ENCODE results near the gene NDUFC1.
A peak's percentile ranks its signal among the peaks of the same experiment; 100 is the strongest.
"Not testable (repeated sequence)": the region's sequence is repeated elsewhere in the genome, so short reads cannot be mapped to it uniquely, and the experiment has no call there.

NDUFC1 gene

GRCh38 chr4:139297001-139297410 is 5.3 kb downstream of the NDUFC1 start:
- peak; percentile 63 for DNase-seq (ENCODE audit: low read depth)

- DNase-seq (ENCODE audit: low read depth): no peak
Measured at GRCh38 chr4:139295942-139296299, 6.4 kb downstream of the NDUFC1 start.

- DNase-seq (ENCODE audit: low read depth): peak; percentile 86
Measured at GRCh38 chr4:139295206-139295941, 6.9 kb downstream of the NDUFC1 start.

- DNase-seq (ENCODE audit: low read depth): peak; percentile 13
Measured at GRCh38 chr4:139286186-139286698, 16.0 kb downstream of the NDUFC1 start.

- DNase-seq (ENCODE audit: low read depth): peak; percentile 44
Measured at GRCh38 chr4:139282721-139283075, 19.6 kb downstream of the NDUFC1 start.

GRCh38 chr4:139282065-139282720 is 20.1 kb downstream of the NDUFC1 start:
- peak; percentile 58 for DNase-seq (ENCODE audit: low read depth)

- peak; percentile 42 for DNase-seq (ENCODE audit: low read depth)
Measured at GRCh38 chr4:139279760-139280620, 22.3 kb downstream of the NDUFC1 start, which contains the start of gene MGARP. Gene MGARP, minus strand, starts transcription at chr4:139280225. Its CDS starts 67 bp downstream, at chr4:139280158.

GRCh38 chr4:139278912-139279759 is 23.1 kb downstream of the NDUFC1 start:
- DNase-seq (ENCODE audit: low read depth): peak; percentile 22

GRCh38 chr4:139278485-139278884 is 23.8 kb downstream of the NDUFC1 start:
- DNase-seq (ENCODE audit: low read depth): no peak

GRCh38 chr4:139275281-139275735 is 27.0 kb downstream of the NDUFC1 start:
- no peak for DNase-seq (ENCODE audit: low read depth)

GRCh38 chr4:139274790-139275189 is 27.5 kb downstream of the NDUFC1 start:
- no peak for DNase-seq (ENCODE audit: low read depth)

GRCh38 chr4:139273835-139274234 is 28.4 kb downstream of the NDUFC1 start:
- DNase-seq (ENCODE audit: low read depth): no peak

- no peak for DNase-seq (ENCODE audit: low read depth)
Measured at GRCh38 chr4:139267301-139267700, 35.0 kb downstream of the NDUFC1 start.

GRCh38 chr4:139266583-139267257 is 35.6 kb downstream of the NDUFC1 start:
- peak; percentile 93 for DNase-seq (ENCODE audit: low read depth)

- DNase-seq (ENCODE audit: low read depth): no peak
Measured at GRCh38 chr4:139266208-139266582, 36.1 kb downstream of the NDUFC1 start.

- no peak for DNase-seq (ENCODE audit: low read depth)
Measured at GRCh38 chr4:139265654-139266053, 36.6 kb downstream of the NDUFC1 start.

- peak; percentile 35 for DNase-seq (ENCODE audit: low read depth)
Measured at GRCh38 chr4:139256349-139256748, 45.9 kb downstream of the NDUFC1 start.

- not testable (repeated sequence) for DNase-seq (ENCODE audit: low read depth)
Measured at GRCh38 chr4:139255581-139255980, 46.7 kb downstream of the NDUFC1 start.

GRCh38 chr4:139253713-139254112 is 48.6 kb downstream of the NDUFC1 start:
- no peak for DNase-seq (ENCODE audit: low read depth)

GRCh38 chr4:139253046-139253445 is 49.2 kb downstream of the NDUFC1 start:
- no peak for DNase-seq (ENCODE audit: low read depth)

GRCh38 chr4:139247700-139248238 is 54.5 kb downstream of the NDUFC1 start:
- DNase-seq (ENCODE audit: low read depth): peak; percentile 37
